KOPT-K1 (cell line): ENCODE measurements around the gene SRPK3.
A peak's percentile ranks its signal among the peaks of the same experiment; 100 is the strongest.

Experiments
- H3K27ac ChIP-seq: fragments of 200-600 bp; sonication (generic); 2 replicates; pipeline ENCODE4 v1.5.1; 2016; ENCODE audit warnings: antibody characterized with exemption, mild to moderate bottlenecking, low read depth, low read length; ENCODE audit not compliant: poor library complexity, severe bottlenecking
- H3K36me3 ChIP-seq: fragments of 200-600 bp; sonication (generic); 2 replicates; pipeline ENCODE4 v1.5.1; 2017; ENCODE audit warnings: antibody characterized with exemption, mild to moderate bottlenecking, low read length, moderate library complexity; ENCODE audit not compliant: insufficient read depth
- H3K9me3 ChIP-seq: fragments of 200-600 bp; sonication (generic); 2 replicates; pipeline ENCODE4 v1.5.1; 2017; ENCODE audit warnings: antibody characterized with exemption, low read length, mild to moderate bottlenecking; ENCODE audit not compliant: insufficient read depth, poor library complexity, severe bottlenecking

The SRPK3 gene, protein sequence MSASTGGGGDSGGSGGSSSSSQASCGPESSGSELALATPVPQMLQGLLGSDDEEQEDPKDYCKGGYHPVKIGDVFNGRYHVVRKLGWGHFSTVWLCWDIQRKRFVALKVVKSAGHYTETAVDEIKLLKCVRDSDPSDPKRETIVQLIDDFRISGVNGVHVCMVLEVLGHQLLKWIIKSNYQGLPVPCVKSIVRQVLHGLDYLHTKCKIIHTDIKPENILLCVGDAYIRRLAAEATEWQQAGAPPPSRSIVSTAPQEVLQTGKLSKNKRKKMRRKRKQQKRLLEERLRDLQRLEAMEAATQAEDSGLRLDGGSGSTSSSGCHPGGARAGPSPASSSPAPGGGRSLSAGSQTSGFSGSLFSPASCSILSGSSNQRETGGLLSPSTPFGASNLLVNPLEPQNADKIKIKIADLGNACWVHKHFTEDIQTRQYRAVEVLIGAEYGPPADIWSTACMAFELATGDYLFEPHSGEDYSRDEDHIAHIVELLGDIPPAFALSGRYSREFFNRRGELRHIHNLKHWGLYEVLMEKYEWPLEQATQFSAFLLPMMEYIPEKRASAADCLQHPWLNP

DNA sequence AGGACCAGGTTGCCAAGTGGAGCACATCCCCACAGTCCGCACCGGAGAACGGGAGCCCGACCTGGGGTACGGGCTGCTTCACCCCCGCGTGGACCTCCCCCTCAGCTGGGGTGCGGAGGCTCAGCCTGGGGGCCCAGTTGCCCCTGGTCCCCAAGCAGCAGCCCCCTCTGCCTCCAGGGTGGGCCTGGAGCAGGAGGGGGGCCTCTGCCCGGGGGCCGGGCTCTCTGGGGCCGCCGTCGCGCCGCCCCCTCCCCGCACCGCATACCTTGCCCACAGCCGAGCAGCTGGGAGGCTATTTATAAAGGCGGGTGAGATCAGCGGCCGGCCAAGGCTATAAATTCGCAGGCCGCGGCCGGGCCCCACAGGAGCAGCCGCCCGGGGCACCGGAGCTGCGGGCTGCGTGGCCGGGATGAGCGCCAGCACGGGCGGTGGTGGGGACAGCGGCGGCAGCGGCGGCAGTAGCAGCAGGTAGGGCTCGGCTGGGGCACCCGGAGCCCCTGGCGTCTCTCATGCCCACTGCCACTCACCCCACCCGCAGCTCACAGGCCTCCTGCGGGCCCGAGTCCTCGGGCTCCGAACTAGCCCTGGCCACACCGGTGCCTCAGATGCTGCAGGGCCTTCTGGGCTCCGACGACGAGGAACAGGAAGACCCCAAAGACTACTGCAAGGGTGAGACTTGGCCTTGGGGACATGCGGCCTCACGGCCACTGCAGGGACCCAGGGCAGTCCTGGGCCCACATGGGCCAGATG is at the start of gene SRPK3:
Gene SRPK3 (plus strand): TSS at position 364 of the 750 bp plus-strand sequence. CDS start 46 bp downstream, at position 410.
- peaks cover 7% of the 10 kb centered on the region; the same call in 1 of the 2 replicates for H3K36me3 ChIP-seq
- H3K27ac ChIP-seq: no peak within 1 kb of the TSS
- H3K9me3 ChIP-seq: no peaks in the 10 kb centered on the region

DNA sequence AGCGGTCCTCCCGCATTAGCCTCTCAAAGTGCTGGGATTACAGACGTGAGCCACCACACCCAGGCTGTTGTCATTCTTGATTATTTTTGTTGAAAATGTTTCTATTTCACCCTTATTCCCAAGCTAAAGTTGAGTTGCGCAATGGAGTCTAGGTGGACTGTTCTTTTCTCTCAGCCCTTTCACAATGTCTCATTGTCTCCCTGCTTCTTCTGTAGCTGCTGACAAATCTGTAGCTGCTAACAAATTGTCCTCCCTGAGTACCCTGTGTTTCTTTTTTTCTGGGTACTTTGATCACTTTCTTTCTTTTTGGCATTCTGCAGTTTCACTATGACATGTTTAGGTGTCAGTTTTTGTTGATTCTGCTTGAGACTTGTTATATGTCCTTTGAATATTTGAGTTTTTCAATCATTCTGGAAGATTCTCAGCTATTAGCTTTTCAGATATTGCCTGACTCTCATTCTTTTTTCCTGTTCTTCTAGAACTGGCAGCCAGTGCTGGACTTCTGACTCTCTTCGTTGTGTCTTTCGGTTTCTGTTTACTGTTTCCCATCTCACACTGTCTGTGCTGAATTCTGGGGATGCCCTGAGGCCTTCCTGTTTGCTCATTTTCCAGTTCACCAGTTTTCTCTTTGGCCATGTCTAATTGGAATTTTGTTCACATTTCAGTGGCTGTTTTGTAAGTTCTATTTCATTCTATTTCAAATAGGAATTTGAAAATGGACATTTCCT is 49.6 kb upstream of the SRPK3 start:
- no peaks in the 10 kb centered on the region for H3K9me3 ChIP-seq
- H3K36me3 ChIP-seq: peaks cover 20% of the 10 kb centered on the region
- H3K27ac ChIP-seq: no peak overlapping the region

DNA sequence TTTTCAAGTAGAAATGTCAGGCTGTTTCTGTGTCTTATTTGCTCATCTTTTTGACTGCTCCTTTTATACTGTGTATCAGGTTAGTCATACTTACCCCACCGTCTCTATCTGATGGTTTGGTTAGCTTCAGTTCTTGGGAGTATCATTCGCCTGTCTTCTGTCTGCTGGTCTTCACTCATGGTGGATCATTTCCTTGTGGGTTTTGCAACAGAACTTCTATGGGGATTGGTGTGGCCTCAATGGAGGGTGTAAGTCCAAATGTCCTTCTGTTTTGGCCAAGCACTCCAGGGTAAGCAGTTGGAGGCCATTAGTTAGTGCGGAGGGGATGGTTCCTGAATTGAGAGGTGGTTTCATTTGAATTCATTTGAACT is 49.0 kb upstream of the SRPK3 start:
- Histone ChIP-seq H3K36me3 (peaks cover 20% of the 10 kb centered on the region), H3K9me3 (no peaks in the 10 kb centered on the region), H3K27ac (no peak overlapping the region)

DNA sequence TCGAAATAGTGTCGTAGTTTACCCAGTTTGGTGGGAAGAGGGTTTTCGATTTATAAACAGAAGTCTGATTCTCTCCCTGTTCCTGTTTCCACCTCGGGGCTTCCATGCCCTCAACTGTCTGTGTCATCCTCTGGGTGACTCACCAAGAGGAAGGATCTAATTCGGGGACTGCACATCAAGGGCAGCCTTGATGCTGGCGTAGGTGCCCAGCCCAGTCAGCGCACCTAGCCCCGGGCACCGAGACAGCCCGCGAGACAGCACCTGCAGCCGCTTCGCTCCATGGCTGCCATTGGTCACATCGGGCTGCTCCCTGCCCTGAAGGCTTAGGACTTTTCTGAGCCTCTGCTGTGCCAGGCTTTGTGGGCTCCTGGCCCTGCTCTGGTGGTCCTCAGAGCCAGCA is 48.4 kb upstream of the SRPK3 start:
- H3K27ac ChIP-seq: no peak overlapping the region
- H3K9me3 ChIP-seq: no peaks in the 10 kb centered on the region
- H3K36me3 ChIP-seq: peaks cover 20% of the 10 kb centered on the region

DNA sequence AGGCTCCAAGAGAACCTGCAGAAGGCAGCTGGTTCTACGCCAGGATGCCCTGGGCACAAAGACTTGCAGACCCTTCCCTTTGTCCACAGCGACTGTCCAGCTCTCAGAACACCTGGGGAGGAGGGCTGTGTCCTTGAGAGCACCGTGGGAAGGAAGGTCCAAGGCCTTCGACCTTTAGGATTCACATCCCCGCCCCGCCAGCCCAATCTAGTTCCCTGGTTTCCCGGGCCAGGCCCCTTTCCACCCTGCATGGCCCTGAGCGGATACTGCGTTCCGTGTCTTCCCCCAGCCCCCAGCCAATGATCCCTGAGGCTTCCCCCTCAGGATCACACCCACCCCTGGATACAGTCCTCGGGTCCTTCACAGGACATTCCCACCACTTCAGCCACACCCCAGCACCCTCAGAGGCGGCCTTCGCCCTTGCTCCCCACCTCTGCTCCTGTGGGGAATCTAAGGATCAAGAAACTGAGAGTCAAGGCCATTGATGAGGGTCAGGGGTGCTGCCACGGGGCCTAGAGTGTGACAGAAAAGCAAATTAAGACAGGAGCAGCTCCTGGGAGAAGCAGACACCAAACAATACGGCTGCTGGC is 47.1 kb upstream of the SRPK3 start:
- peaks cover 20% of the 10 kb centered on the region for H3K36me3 ChIP-seq
- no peak overlapping the region for H3K27ac ChIP-seq
- no peaks in the 10 kb centered on the region for H3K9me3 ChIP-seq

DNA sequence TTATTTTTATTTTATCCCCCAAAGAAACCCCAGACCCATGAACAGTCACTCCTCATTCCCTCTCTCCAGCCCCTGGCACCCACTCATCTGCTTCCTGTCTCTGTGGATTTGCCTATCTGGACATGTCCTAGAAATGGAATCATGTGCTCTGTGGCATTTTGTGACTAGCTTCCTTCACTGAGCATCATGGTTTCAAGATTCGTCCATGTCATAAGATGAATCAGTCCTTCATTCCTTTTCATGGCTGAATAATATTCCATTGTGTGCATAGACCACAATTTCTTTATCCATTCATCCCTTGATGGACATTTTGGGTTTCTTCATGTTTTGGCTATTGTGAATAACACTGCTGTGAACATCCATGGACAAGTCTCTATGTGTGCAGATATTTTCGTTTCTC is 46.0 kb upstream of the SRPK3 start:
- H3K27ac ChIP-seq: no peak overlapping the region
- H3K9me3 ChIP-seq: no peaks in the 10 kb centered on the region
- peaks cover 15% of the 10 kb centered on the region for H3K36me3 ChIP-seq

DNA sequence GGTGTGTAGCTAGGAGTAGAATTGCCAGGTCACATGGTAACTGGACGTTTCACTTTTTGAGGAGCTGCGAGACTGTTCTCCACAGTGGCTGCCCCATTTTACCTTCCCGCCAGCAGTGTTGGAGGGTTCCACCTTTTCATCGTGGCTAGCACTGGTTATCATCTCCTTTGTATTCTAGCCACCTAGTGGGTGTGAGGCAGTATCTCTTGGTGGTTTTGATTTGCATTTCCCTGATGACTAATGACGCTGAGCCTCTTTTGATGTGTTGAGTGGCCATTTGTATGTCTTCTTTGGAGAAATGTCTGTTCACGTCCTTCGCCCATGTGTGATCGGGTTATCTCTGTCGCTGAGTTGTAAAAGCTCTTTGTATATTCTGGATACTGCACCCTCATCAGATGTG is 45.6 kb upstream of the SRPK3 start:
- Histone ChIP-seq H3K27ac (no peak overlapping the region), H3K9me3 (no peaks in the 10 kb centered on the region), H3K36me3 (peaks cover 15% of the 10 kb centered on the region)

DNA sequence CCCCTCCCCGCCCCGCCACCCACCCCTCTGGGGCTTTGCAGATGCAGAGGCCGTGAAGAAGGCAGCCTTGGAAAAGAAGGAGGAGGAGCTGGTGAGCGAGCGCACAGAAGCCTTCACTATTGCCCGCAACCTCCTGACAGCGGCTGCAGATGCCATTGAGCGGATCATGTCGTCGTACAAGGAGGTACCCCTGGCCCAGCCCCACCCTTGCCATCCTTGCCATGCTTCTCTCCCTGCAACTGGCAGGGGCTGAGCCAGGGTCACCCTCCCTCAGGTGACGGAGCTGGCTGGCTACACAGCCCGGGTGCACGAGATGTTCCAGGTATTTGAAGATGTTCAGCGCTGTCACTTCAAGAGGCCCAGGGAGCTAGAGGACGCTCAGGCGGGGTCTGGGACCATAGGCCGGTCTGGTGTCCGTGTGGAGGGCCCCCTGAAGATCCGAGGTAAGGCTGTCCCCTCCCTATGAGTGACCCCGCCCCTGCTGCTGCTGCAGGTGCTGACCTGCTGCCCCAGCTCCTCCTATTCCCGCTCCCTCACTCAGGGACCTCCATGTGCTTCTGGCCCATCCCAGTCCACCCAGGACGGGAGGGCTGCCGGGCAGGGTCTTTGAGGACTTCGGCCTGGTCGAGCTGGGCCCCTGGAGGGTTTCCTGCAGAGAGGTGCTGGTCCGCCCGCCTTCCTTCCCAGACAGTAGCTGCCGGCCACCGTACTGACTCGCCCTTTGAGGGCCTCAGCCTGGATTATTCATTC is 44.6 kb upstream of the SRPK3 start:
- Histone ChIP-seq H3K9me3 (no peaks in the 10 kb centered on the region), H3K36me3 (peaks cover 12% of the 10 kb centered on the region)

DNA sequence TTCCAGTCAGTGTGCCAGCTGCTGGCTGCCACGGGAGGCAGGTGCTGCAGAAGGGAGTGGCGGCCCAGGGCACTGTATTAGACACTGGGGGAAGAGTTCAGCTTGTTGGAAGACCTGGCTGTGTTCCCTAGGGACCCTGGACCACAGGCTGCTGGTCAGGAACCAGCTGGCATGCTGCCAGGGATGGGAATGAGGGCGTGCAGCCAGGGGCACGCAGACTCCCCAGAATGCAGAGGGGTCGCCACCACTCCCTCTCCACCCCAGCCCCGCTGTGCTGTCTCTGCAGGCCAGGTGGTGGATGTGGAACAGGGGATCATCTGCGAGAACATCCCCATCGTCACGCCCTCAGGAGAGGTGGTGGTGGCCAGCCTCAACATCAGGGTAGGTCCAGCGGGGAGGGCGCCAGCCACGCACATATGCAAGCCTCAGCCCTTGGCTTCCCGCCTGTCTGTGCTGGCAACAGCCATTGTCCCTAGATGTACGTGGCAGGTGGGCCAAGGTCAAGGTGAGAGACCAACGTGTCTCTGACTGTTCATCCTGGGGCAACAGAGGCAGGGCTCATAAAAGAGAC is 43.9 kb upstream of the SRPK3 start:
- Histone ChIP-seq H3K27ac (no peak overlapping the region), H3K9me3 (no peaks in the 10 kb centered on the region), H3K36me3 (peaks cover 5% of the 10 kb centered on the region)

More for the DNA sequence above, 44.6 kb upstream of the SRPK3 start:
- H3K27ac ChIP-seq: no peak overlapping the region

DNA sequence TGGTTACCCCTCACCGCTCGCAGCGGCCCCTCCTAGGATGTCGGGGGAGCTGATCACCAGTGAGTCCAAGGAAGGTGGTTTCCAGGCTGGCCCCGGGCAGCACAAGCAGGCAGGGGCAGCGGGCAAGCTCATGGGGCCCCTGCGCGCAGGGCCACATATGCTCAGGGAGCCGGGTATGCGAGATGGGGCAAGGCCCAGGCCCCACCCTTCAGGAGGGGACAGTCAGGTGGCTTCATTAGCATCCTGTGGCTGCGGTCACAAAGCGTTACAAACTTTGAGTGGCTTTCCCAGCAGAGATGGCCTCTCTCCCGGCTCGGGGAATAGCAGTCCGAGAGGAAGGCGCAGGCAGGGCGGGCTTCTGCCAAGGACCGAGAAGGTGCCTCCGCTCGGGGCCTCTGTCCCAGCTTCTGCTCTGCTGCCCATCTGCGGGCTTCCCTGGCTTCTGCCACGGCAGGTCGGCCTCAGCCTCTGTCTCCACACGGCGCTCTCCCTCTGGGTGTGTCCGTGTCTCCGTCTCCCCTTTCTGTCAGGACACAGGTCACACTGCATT is 42.7 kb upstream of the SRPK3 start:
- Histone ChIP-seq H3K27ac (no peak overlapping the region), H3K36me3 (no peaks in the 10 kb centered on the region; the same call in 1 of the 2 replicates), H3K9me3 (no peaks in the 10 kb centered on the region)

DNA sequence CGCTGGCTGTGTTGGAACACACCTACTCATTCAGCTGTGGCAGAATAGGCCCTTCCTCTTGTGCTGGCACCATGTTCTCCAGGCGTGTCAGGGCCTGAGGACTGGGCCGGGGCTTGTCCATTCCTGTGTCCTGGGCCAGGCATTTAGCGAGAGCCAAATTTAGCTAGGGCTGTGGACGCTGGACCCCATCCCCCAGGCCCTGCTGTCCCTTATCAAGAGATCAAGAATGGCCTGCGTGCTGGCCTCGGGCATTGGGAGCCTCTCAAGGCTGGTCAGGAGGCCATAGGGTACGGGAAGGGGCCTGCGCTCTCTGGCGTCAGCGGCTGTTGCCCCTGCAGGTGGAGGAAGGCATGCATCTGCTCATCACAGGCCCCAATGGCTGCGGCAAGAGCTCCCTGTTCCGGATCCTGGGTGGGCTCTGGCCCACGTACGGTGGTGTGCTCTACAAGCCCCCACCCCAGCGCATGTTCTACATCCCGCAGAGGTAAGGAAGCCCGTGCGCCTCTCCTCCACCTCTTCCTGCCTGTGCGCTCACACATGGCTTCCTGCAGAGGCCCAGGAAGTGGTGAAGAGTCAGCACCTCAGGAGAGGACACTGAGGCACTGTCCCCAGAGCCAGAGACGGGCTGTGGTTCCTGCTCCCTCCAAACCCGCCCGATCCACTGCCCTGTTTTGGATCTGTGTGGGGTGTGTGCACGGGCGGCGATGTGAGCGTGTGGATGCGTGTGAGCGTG is 40.9 kb upstream of the SRPK3 start:
- Histone ChIP-seq H3K36me3 (no peaks in the 10 kb centered on the region; the same call in 1 of the 2 replicates), H3K27ac (peak overlapping the region; percentile 87), H3K9me3 (no peaks in the 10 kb centered on the region)

DNA sequence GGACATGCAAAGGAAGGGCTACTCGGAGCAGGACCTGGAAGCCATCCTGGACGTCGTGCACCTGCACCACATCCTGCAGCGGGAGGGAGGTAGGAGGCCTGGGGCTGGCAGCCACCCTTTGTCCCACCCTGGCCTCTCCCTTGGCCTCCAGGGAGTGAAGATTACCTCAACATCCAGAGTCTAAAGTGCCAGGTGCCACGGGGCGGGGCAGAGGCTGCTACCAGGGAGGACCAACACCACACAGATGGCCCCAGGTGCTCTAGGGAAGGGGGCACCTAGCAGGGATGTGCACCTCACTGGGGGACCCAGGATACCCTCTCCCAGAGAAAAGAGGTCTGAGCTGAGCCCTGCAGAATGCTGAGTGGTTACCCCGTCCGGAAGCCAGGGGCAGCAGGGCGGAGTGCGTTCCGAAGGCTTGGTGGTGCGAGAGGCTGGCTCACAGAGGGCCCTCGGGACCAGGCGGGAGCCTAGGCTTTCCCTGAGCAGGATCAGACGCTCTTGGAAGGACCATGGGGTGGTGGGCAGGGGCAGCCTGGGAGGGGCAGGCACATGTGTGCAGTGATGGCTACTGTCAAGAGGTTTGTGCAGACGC is 40.1 kb upstream of the SRPK3 start:
- Histone ChIP-seq H3K27ac (peak overlapping the region; percentile 87), H3K36me3 (no peaks in the 10 kb centered on the region; the same call in 1 of the 2 replicates)

DNA sequence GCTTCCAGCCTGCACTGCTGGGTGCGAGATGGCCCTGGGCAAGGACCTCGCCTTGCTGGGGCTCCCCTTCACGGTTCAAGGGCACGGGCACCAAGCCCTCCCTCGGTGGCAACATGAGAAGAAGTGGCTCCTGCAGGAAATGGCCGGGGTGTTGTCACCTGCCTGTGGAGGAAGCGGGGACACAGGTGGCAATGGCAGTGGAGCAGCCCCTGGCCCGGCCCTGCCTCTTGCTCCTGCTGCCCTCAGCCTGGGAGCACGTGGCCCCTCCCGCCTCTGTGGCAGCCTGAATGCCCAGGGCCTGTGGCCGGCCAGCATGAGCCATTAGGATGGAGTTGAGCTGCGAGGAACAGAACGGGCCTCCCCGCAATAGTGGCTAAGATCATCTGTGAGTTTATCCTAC is 39.4 kb upstream of the SRPK3 start:
- Histone ChIP-seq H3K36me3 (no peaks in the 10 kb centered on the region; the same call in 1 of the 2 replicates), H3K9me3 (no peaks in the 10 kb centered on the region), H3K27ac (peak overlapping the region; percentile 87)

More for the DNA sequence above, 40.1 kb upstream of the SRPK3 start:
- no peaks in the 10 kb centered on the region for H3K9me3 ChIP-seq
